ENCODE data around the gene TAF11L12.
"Not testable (repeated sequence)": the region's sequence is repeated elsewhere in the genome, so short reads cannot be mapped to it uniquely, and the experiment has no call there.

TAF11L12 gene

GRCh38 chr5:17620627-17621026, 10.4 kb downstream of the TAF11L12 start:
- TF ChIP-seq CTCF (IDR thresholded peaks at IDR 0.05; ENCODE audit: low read depth, low read length), result peak; percentile 41
- TF ChIP-seq POLR2A (IDR thresholded peaks at IDR 0.05; ENCODE audit: extremely low read depth, insufficient read length), result no peak
- DNase-seq (ENCODE audit: low read depth), result peak; percentile 13
- no peak overlapping the region for H3K4me3 ChIP-seq (ENCODE audit: low read depth, low read length)

DNA sequence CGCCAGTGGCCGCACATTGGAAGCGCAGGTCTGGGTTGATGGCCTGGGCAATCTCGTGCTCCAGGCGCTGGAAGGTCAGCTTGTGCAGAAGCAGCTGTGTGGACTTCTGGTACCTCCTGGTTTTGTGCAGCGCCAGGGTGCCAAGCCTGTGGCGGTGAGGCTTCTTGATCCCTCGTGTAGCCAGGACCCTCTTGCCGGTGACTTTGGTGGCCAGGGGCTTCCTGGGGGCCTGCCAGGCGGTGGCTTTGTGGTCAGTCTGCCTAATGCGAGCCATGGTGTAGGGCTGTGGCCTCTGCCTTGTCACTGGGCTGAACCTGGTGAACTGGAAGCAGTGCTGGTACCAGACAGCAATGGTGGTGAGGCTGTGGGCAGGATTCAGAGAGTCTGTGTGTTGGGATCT, 15.5 kb downstream of the TAF11L12 start:
- TF ChIP-seq, protein P1, sequence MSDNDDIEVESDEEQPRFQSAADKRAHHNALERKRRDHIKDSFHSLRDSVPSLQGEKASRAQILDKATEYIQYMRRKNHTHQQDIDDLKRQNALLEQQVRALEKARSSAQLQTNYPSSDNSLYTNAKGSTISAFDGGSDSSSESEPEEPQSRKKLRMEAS (IDR thresholded peaks at IDR 0.05; ENCODE audit: low read depth, low read length), result no peak
- no peak for TF ChIP-seq CTCF (IDR thresholded peaks at IDR 0.05; ENCODE audit: low read depth, low read length)
- no peak overlapping the region for H3K4me3 ChIP-seq (ENCODE audit: low read depth, low read length)
- no peak for DNase-seq (ENCODE audit: low read depth)

DNA sequence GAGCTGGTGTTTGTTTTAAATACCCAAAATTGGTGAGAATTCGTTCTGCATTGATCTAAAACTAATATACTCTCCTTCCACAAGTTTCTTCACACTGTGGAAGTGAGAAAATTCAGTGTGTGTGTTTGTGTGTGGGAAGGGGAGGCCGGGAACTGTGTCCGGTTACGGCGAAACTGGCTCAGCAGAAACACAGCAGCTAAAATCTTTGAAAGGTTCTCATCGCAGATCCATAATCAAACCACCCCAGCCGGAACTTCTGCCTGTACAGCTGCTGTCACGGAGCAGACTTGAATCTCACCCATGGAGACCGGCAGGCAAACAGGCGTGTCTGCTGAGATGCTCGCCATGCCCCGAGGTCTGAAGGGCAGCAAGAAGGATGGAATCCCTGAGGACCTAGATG, 21.6 kb downstream of the TAF11L12 start, which contains the start of gene TAF11L13:
Gene TAF11L13 (plus strand): TSS at position 301 of the 400 bp plus-strand sequence.
- not testable (repeated sequence) for H3K4me3 ChIP-seq (ENCODE audit: low read depth, low read length); DNase-seq (ENCODE audit: low read depth)

DNA sequence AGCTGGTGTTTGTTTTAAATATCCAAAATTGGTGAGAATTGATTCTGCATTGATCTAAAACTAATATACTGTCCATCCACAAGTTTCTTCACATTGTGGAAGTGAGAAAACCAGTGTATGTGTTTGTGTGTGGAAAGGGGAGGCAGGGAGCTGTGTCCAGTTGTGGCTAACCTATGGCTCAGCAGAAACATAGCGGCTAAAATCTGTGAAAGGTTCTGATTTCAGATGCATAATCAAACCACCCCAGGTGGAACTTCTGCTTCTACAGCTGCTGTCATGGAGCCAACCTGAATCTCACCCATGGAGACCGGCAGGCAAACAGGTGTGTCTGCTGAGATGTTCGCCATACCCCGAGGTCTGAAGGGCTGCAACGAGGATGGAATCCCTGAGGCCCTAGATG, 24.0 kb downstream of the TAF11L12 start, which contains the start of gene TAF11L14:
Gene TAF11L14 (plus strand): TSS at position 301 of the 400 bp plus-strand sequence.
- no peak for TF ChIP-seq MYC (IDR thresholded peaks at IDR 0.05; ENCODE audit: low read depth, low read length)
- TF ChIP-seq, protein P1 (IDR thresholded peaks at IDR 0.05; ENCODE audit: low read depth, low read length), result no peak
- TF ChIP-seq CTCF (IDR thresholded peaks at IDR 0.05; ENCODE audit: low read depth, low read length), result no peak
- TF ChIP-seq POLR2A (IDR thresholded peaks at IDR 0.05; ENCODE audit: extremely low read depth, insufficient read length), result no peak
- DNase-seq (ENCODE audit: low read depth), result no peak
- H3K4me3 ChIP-seq (ENCODE audit: low read depth, low read length), result no peak within 1 kb of the TSS

DNA sequence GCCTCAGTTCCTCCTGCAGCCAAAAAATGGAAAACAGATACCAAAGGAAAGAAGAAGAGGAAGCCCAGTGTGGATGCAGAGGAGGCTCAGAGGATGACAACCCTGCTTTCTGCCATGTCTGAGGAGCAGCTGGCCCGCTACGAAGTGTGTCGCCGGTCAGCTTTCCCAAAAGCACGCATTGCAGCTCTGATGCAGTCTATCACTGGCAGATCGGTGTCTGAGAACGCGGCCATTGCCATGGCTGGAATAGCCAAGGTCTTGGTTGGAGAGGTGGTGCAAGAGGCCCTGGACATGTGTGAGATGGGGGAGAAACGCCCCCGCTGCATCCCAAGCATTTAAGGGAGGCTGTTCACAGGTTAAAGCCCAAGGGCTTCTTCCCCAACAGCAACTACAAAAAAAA, 39.0 kb downstream of the TAF11L12 start:
- not testable (repeated sequence) for DNase-seq (ENCODE audit: low read depth); H3K4me3 ChIP-seq (ENCODE audit: low read depth, low read length)

GRCh38 chr5:17655201-17655759, 45.1 kb downstream of the TAF11L12 start:
- DNase-seq (ENCODE audit: low read depth); H3K4me3 ChIP-seq (ENCODE audit: low read depth, low read length): not testable (repeated sequence)

- no peak overlapping the region for H3K4me3 ChIP-seq (ENCODE audit: low read depth, low read length)
- TF ChIP-seq CTCF (IDR thresholded peaks at IDR 0.05; ENCODE audit: low read depth, low read length) (no peak), MYC (IDR thresholded peaks at IDR 0.05; ENCODE audit: low read depth, low read length) (no peak), POLR2A (IDR thresholded peaks at IDR 0.05; ENCODE audit: extremely low read depth, insufficient read length) (no peak)
- TF ChIP-seq, protein P1 (IDR thresholded peaks at IDR 0.05; ENCODE audit: low read depth, low read length), result no peak
- DNase-seq (ENCODE audit: low read depth), result no peak
Observed at GRCh38 chr5:17655921-17656320, 45.7 kb downstream of the TAF11L12 start.

Measured in NB4 (cell line).